ENCODE results near the gene MS4A4A. TPM values are rescaled to one million over a fixed set of nuclear protein-coding genes. Genes with fewer than 3 reads are reported as not detected.
A peak's percentile ranks its signal among the peaks of the same experiment; 100 is the strongest.

MS4A4A gene
- total and polyA plus RNA-seq, 2 donors (not counting 1 experiment from before 2014, with no cell fraction given): 0.72 to 0.99 TPM

DNA sequence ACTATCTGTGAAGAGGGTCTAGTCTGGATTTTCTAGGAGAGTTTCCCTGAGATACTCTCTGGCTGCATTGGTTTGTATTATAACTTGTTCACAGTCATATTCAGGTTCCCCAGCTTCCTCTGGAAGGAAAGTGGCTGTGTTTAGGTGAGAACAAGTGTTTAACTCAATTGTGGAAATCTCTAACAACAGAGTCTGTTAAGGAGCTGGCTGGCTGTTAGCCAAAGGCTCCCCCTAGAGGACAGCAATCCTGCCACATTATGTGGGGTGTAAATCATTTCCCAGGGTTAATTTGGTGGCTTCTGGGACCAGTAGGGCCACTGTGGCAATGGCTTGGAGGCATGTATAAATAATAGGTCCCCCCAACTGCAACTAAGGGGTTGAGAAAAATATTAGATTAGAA, 65.0 kb downstream of the MS4A4A start:
- Histone ChIP-seq H3K27me3 (replicated peaks in 1 of 4; ENCODE audit: control extremely low read depth in 1 of 4, control insufficient read depth in 3 of 4, insufficient read depth in 4 of 4, low read length in 3 of 4) (no peaks in the 10 kb centered on the region), H3K4me3 (ENCODE audit: control extremely low read depth in 1 of 5, extremely low read depth in 1 of 5, insufficient read depth in 1 of 5, low read depth in 2 of 5, low read length in 4 of 5) (no peak overlapping the region), H3K4me1 (ENCODE audit: control insufficient read depth in 2 of 2, insufficient read depth in 2 of 2, low read length in 2 of 2) (peaks cover 22 to 26% of the 10 kb centered on the region in 2 donors), H3K79me2 (ENCODE audit: control insufficient read depth, insufficient read depth, low read length) (no peaks in the 10 kb centered on the region), H4K20me1 (ENCODE audit: control insufficient read depth, insufficient read depth, low read length, poor library complexity, severe bottlenecking) (no peaks in the 10 kb centered on the region), H3K36me3 (replicated peaks in 1 of 2; ENCODE audit: control extremely low read depth in 1 of 2, control insufficient read depth in 1 of 2, extremely low read depth in 1 of 2, insufficient read depth in 2 of 2, low read length in 1 of 2) (no peaks in the 10 kb centered on the region), H2AFZ (ENCODE audit: insufficient read depth, low read depth, low read length, poor library complexity, severe bottlenecking) (no peak overlapping the region), H3K27ac (ENCODE audit: low read length in 2 of 2) (no peak overlapping the region), H3K9ac (ENCODE audit: low read length) (no peak overlapping the region), H3K4me2 (replicated peaks; ENCODE audit: low read depth, low read length, poor library complexity, severe bottlenecking) (no peak overlapping the region), H3K9me3 (ENCODE audit: control extremely low read depth in 1 of 3, control insufficient read depth in 2 of 3, insufficient read depth in 1 of 3, low read length in 2 of 3) (no peaks in the 10 kb centered on the region)
- intact Hi-C loops (cut with micrococcal nuclease): loop anchor here (1.0 kb wide), 1 partner anchor 80 kb away; no protein-coding TSS in a partner anchor
- Mint-ChIP-seq H3K27ac (peak overlapping the region; percentile 55), H3K9me3 (ENCODE audit: insufficient read depth) (no peaks in the 10 kb centered on the region), H3K27me3 (no peaks in the 10 kb centered on the region), H3K4me3 (no peak overlapping the region), H3K4me1 (peaks cover 24% of the 10 kb centered on the region)
- ChIA-PET CTCF (interaction anchor here (0.7 to 11.2 kb wide), 33 partner anchors 10 to 430 kb away, joined by 3 to 153 read pairs (median 5); partner anchors contain the start of genes MS4A1 and MS4A15), POLR2A (no interaction called here)
- ATAC-seq (ENCODE audit: low read depth) (no peak), DNase-seq (peak; percentile 57)
- TF ChIP-seq EZH2 (IDR thresholded peaks at IDR 0.05; ENCODE audit: borderline replicate concordance, insufficient read depth, low read depth, low read length, poor library complexity, severe bottlenecking): no peak
- TF ChIP-seq, protein P1, sequence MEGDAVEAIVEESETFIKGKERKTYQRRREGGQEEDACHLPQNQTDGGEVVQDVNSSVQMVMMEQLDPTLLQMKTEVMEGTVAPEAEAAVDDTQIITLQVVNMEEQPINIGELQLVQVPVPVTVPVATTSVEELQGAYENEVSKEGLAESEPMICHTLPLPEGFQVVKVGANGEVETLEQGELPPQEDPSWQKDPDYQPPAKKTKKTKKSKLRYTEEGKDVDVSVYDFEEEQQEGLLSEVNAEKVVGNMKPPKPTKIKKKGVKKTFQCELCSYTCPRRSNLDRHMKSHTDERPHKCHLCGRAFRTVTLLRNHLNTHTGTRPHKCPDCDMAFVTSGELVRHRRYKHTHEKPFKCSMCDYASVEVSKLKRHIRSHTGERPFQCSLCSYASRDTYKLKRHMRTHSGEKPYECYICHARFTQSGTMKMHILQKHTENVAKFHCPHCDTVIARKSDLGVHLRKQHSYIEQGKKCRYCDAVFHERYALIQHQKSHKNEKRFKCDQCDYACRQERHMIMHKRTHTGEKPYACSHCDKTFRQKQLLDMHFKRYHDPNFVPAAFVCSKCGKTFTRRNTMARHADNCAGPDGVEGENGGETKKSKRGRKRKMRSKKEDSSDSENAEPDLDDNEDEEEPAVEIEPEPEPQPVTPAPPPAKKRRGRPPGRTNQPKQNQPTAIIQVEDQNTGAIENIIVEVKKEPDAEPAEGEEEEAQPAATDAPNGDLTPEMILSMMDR (IDR thresholded peaks at IDR 0.05): peak; percentile 72

DNA sequence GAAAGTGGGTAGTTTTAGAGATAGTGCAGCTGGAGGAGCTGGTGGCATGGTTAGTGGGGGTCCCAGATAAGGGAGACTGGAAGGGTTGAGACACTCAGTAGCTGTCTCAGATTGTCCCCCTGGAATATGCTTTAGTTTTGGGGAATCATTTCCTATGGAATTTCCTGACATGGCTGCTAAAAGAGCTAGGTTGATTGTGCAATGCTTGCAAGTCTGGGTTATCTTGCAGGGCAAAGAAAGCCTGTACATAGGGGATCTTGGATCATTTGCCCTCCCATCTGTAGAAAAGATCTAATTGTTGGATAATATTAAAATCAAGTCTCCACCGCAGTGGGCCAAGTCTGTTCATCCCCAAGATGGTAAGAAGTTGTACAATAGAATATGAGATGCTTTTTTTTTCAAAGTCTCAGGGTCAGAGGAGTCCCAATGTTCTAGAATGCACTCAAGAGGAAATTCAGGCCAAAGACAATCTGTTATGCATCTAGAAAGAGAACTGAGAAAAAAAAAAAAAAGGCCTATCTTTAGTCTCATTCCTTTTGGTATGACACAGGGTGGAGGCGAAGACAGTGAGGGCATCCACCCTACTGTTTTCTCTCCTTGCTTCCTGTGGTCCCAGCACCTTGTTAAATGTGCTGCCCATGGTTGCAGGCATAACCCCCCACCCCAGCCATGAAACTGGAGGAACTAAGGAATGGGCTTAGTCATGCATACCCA, 66.8 kb downstream of the MS4A4A start:
- Histone ChIP-seq H3K79me2 (ENCODE audit: control insufficient read depth, insufficient read depth, low read length) (no peaks in the 10 kb centered on the region), H3K27me3 (replicated peaks in 1 of 4; ENCODE audit: control extremely low read depth in 1 of 4, control insufficient read depth in 3 of 4, insufficient read depth in 4 of 4, low read length in 3 of 4) (no peaks in the 10 kb centered on the region), H3K9ac (ENCODE audit: low read length) (no peak overlapping the region), H3K4me3 (ENCODE audit: control extremely low read depth in 1 of 5, extremely low read depth in 1 of 5, insufficient read depth in 1 of 5, low read depth in 2 of 5, low read length in 4 of 5) (no peak overlapping the region), H2AFZ (ENCODE audit: insufficient read depth, low read depth, low read length, poor library complexity, severe bottlenecking) (no peak overlapping the region), H4K20me1 (ENCODE audit: control insufficient read depth, insufficient read depth, low read length, poor library complexity, severe bottlenecking) (no peaks in the 10 kb centered on the region), H3K9me3 (ENCODE audit: control extremely low read depth in 1 of 3, control insufficient read depth in 2 of 3, insufficient read depth in 1 of 3, low read length in 2 of 3) (no peaks in the 10 kb centered on the region), H3K4me2 (replicated peaks; ENCODE audit: low read depth, low read length, poor library complexity, severe bottlenecking) (peak overlapping the region; percentile 33), H3K27ac (ENCODE audit: low read length in 2 of 2) (no peak overlapping the region), H3K4me1 (ENCODE audit: control insufficient read depth in 2 of 2, insufficient read depth in 2 of 2, low read length in 2 of 2) (peaks cover 22 to 26% of the 10 kb centered on the region in 2 donors), H3K36me3 (replicated peaks in 1 of 2; ENCODE audit: control extremely low read depth in 1 of 2, control insufficient read depth in 1 of 2, extremely low read depth in 1 of 2, insufficient read depth in 2 of 2, low read length in 1 of 2) (no peaks in the 10 kb centered on the region)
- H3K9me3 Mint-ChIP-seq (ENCODE audit: insufficient read depth): no peaks in the 10 kb centered on the region
- TF ChIP-seq, protein P1 (IDR thresholded peaks at IDR 0.05): no peak
- no peak for TF ChIP-seq EZH2 (IDR thresholded peaks at IDR 0.05; ENCODE audit: borderline replicate concordance, insufficient read depth, low read depth, low read length, poor library complexity, severe bottlenecking)
- intact Hi-C loops (cut with micrococcal nuclease): no loop called here
- POLR2A ChIA-PET: no interaction called here
- no peaks in the 10 kb centered on the region for H3K27me3 Mint-ChIP-seq
- WGBS (ENCODE audit: insufficient coverage): 0% methylated on average over 1 of the region's 2 CpGs
- peak overlapping the region; percentile 8 for H3K27ac Mint-ChIP-seq
- DNase-seq (no peak), ATAC-seq (ENCODE audit: low read depth) (peak; percentile 47)
- CTCF ChIA-PET: interaction anchor here (0.5 to 11.2 kb wide), 26 partner anchors 12 to 430 kb away, joined by 3 to 153 read pairs (median 6); partner anchors contain the start of genes MS4A1 and MS4A15
- H3K4me1 Mint-ChIP-seq: peaks cover 24% of the 10 kb centered on the region
- H3K4me3 Mint-ChIP-seq: no peak overlapping the region
